ENCODE data around the gene FLT3.

Gene FLT3

DNA sequence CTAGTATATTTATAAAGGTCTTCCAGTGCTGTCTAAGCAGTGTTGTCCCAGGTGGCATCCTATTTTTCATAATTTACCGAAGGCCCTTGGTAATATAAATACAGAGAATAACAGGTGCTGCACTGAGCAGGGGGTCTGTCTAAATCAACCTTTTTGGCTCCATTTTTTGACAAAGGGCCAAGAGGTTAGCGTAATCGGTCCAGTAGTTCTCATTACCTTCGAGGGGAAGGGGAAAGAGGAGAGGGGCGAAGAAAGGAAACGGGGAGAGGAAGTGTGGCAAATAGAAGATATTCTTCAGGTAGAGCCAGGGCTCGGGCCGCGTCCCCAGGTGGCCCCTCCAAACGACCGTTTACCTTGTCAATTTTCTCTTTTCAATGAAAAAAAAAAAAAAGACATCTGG is 37.2 kb upstream of the FLT3 start:
- Histone ChIP-seq H2AFZ (ENCODE audit: low read depth, low read length, severe bottlenecking) (peak overlapping the region; percentile 55), H3K79me2 (ENCODE audit: insufficient read depth, low read length) (peaks cover 49% of the 10 kb centered on the region), H3K27ac (ENCODE audit: low read depth, low read length) (peak overlapping the region; percentile 89)

DNA sequence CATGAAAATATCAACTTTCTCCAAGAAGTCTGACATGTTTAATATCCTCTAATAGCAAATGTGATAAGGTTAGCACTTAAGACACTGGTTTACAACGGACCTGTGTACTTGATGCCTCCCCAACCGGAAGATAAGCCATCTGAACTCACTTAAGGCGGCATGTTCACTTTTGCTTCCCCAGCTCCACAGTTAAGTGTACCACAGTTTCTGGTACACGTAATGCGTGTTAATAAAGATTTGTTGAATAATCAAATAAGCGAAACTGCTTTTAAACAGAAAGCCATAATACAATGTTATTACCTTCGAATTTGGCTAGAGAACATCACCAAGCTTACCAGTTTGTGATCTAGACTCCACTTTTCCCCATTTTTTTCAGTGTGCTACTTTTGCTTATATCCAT is 36.5 kb upstream of the FLT3 start:
- TF ChIP-seq, protein P1, sequence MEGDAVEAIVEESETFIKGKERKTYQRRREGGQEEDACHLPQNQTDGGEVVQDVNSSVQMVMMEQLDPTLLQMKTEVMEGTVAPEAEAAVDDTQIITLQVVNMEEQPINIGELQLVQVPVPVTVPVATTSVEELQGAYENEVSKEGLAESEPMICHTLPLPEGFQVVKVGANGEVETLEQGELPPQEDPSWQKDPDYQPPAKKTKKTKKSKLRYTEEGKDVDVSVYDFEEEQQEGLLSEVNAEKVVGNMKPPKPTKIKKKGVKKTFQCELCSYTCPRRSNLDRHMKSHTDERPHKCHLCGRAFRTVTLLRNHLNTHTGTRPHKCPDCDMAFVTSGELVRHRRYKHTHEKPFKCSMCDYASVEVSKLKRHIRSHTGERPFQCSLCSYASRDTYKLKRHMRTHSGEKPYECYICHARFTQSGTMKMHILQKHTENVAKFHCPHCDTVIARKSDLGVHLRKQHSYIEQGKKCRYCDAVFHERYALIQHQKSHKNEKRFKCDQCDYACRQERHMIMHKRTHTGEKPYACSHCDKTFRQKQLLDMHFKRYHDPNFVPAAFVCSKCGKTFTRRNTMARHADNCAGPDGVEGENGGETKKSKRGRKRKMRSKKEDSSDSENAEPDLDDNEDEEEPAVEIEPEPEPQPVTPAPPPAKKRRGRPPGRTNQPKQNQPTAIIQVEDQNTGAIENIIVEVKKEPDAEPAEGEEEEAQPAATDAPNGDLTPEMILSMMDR (IDR thresholded peaks at IDR 0.05; ENCODE audit: insufficient read depth, low read length, poor library complexity, severe bottlenecking), result no peak
- TF ChIP-seq EZH2phosphoT487 (conservative IDR thresholded peaks at IDR 0.05; ENCODE audit: low read length), result no peak
- Histone ChIP-seq H3F3A (ENCODE audit: insufficient read depth) (0 out of 2 replicates have a peak, but pooled peaks cover 11% of the 10 kb centered on the region), H3K4me3 (ENCODE audit: insufficient read depth, low read length, poor library complexity, severe bottlenecking) (peak overlapping the region; percentile 87), H3K27me3 (ENCODE audit: low read length) (no peaks in the 10 kb centered on the region), H3K9ac (ENCODE audit: low read length) (peak overlapping the region; percentile 95), H3K36me3 (ENCODE audit: low read length) (no peaks in the 10 kb centered on the region), H4K20me1 (ENCODE audit: low read depth, low read length) (peaks cover 18% of the 10 kb centered on the region; the same call in 1 of the 2 replicates), H3K79me2 (ENCODE audit: insufficient read depth, low read length) (peaks cover 42% of the 10 kb centered on the region), H3K27ac (ENCODE audit: low read depth, low read length) (peak overlapping the region; percentile 89; the same call in 1 of the 2 replicates), H3K4me2 (ENCODE audit: low read depth, low read length, poor library complexity, severe bottlenecking) (peak overlapping the region; percentile 98), H3K9me2 (replicated peaks; ENCODE audit: insufficient read depth, low read length) (no peaks in the 10 kb centered on the region), H2AFZ (ENCODE audit: low read depth, low read length, severe bottlenecking) (no peak overlapping the region), H3K9me3 (ENCODE audit: insufficient read depth, low read length) (no peaks in the 10 kb centered on the region)

More for the DNA sequence above, 37.2 kb upstream of the FLT3 start:
- Histone ChIP-seq H3K27me3 (ENCODE audit: low read length) (no peaks in the 10 kb centered on the region), H3K9ac (ENCODE audit: low read length) (peak overlapping the region; percentile 95), H3F3A (ENCODE audit: insufficient read depth) (0 out of 2 replicates have a peak, but pooled peaks cover 11% of the 10 kb centered on the region), H3K4me3 (ENCODE audit: insufficient read depth, low read length, poor library complexity, severe bottlenecking) (peak overlapping the region; percentile 87), H3K9me3 (ENCODE audit: insufficient read depth, low read length) (no peaks in the 10 kb centered on the region), H3K9me2 (replicated peaks; ENCODE audit: insufficient read depth, low read length) (no peaks in the 10 kb centered on the region), H4K20me1 (ENCODE audit: low read depth, low read length) (peaks cover 21% of the 10 kb centered on the region; the same call in 1 of the 2 replicates), H3K36me3 (ENCODE audit: low read length) (no peaks in the 10 kb centered on the region), H3K4me2 (ENCODE audit: low read depth, low read length, poor library complexity, severe bottlenecking) (peak overlapping the region; percentile 98)
- TF ChIP-seq EZH2phosphoT487 (conservative IDR thresholded peaks at IDR 0.05; ENCODE audit: low read length), result no peak
- TF ChIP-seq, protein P1 (IDR thresholded peaks at IDR 0.05; ENCODE audit: insufficient read depth, low read length, poor library complexity, severe bottlenecking), result no peak

DNA sequence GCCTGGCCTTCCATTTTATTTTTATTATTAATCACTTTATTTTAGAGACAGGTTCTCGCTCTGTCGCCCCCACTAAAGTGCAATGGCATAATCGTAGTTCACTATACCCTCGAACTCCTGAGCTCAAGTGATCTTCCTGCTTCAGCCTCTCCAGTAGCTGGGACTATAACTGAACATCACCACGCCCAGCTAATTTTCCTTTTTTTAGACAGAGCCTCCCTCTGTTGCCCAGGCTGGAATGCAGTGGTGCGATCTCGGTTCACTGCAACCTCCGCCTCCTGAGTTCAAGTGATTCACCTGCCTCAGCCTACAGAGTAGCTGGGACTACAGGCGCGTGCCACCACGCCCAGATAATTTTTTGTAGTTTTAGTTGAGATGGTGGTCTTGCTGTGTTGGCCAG is 31.3 kb upstream of the FLT3 start:
- Histone ChIP-seq H3K9me3 (ENCODE audit: insufficient read depth, low read length) (no peaks in the 10 kb centered on the region), H3K27ac (ENCODE audit: low read depth, low read length) (no peak overlapping the region), H3F3A (ENCODE audit: insufficient read depth) (no peaks in the 10 kb centered on the region), H2AFZ (ENCODE audit: low read depth, low read length, severe bottlenecking) (no peak overlapping the region), H4K20me1 (ENCODE audit: low read depth, low read length) (no peaks in the 10 kb centered on the region), H3K27me3 (ENCODE audit: low read length) (no peaks in the 10 kb centered on the region), H3K9ac (ENCODE audit: low read length) (no peak overlapping the region), H3K4me2 (ENCODE audit: low read depth, low read length, poor library complexity, severe bottlenecking) (no peak overlapping the region), H3K79me2 (ENCODE audit: insufficient read depth, low read length) (no peaks in the 10 kb centered on the region), H3K36me3 (ENCODE audit: low read length) (no peaks in the 10 kb centered on the region), H3K9me2 (replicated peaks; ENCODE audit: insufficient read depth, low read length) (no peaks in the 10 kb centered on the region), H3K4me3 (ENCODE audit: insufficient read depth, low read length, poor library complexity, severe bottlenecking) (no peak overlapping the region)
- no peak for TF ChIP-seq EZH2phosphoT487 (conservative IDR thresholded peaks at IDR 0.05; ENCODE audit: low read length)
- TF ChIP-seq, protein P1 (IDR thresholded peaks at IDR 0.05; ENCODE audit: insufficient read depth, low read length, poor library complexity, severe bottlenecking), result no peak
